ENCODE measurements around the gene ABCC6.
"Not testable (repeated sequence)": the region's sequence is repeated elsewhere in the genome, so short reads cannot be mapped to it uniquely, and the experiment has no call there.

DNA sequence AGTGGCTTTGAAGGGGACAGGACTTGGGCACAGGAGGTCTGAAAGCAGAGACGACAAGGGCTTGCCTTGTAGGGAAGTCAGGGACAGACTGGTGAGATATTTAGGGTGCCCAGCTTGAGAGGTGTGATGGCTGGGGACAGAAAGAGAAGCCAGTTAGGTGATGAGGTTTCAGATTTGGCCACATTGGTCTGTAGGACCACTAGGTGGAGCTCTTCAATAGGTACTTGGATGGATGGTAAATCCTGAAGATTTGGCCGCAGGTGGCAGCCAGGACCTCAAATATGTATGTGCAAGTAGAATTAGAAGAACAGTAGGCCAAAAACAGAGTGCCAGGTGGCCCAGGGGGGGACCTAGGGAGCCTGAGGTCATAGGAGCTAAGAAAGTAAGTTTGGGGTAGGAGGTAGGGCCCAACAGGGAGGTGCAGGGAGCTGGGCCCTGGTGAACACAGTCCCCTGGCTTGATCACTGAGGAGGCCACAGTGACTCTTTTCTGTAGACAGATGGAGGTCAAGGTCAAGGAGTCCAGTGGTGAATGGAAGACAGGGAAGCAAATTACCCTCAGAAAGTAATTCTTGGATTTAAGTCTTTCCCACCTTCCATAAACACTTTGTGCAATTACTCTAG is 34.1 kb upstream of the ABCC6 start:
- not testable (repeated sequence) for TF ChIP-seq POLR2A (IDR thresholded peaks at IDR 0.05)
- TF ChIP-seq CTCF (IDR thresholded peaks at IDR 0.05): peak in 2 of 4 donors; percentile 12 to 37
